ENCODE results near the gene ANXA2R. TPM values are rescaled to one million over a fixed set of nuclear protein-coding genes. Genes with fewer than 3 reads are reported as not detected.
A peak's percentile ranks its signal among the peaks of the same experiment; 100 is the strongest.

ANXA2R gene
- total RNA-seq, 1 donor from 2014 or later: 0.93 TPM

DNA sequence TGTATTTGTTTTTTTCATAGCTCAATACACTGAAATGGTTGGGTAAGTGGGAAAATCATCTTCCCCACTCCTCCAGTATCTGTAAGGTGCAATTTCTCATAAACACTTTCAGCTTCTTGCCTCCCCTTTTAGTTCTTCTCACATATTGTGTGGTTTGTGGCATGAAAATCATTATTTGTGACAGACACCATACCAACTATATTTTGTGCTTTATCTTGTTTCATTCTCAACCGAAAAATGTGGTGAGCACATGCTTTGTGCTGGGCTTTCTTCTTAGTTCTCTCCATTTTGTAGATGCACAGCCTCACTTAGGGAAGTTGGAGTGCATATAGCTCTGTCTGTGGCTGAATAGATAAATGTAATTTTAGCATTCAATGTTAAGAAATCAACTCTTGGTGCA is 6.4 kb upstream of the ANXA2R start:
- H3K36me3 Mint-ChIP-seq (ENCODE audit: low read depth): no peaks in the 10 kb centered on the region
- H3K9me3 Mint-ChIP-seq: no peaks in the 10 kb centered on the region
- H3K4me1 Mint-ChIP-seq (ENCODE audit: low read depth): peaks cover 27% of the 10 kb centered on the region
- intact Hi-C loops (cut with micrococcal nuclease): no loop called here
- DNase-seq (ENCODE audit: low spot score): no peak
- no peak overlapping the region for H3K4me3 Mint-ChIP-seq
- no peaks in the 10 kb centered on the region for H3K27me3 Mint-ChIP-seq (ENCODE audit: insufficient read depth)
- H3K27ac Mint-ChIP-seq: no peak overlapping the region

DNA sequence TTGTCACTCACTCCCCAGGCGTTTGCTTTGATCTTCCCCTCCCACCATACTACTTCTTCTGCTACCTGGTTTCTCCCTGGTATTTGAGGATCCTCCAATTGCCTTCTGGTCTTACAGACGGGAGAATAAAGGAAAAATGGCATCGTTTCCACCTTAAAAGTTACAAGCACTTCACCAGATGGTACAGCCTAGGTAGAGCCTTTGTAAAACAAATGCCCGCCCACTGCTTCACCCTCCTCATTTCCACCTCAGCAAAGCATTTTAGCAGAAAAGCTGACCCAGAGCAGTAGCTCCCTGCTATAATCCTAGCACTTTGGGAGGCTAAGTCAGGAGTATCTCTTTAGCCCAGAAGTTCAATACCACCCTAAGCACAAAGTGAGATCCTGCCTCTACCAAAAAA is 5.1 kb upstream of the ANXA2R start:
- Mint-ChIP-seq H3K9me3 (no peaks in the 10 kb centered on the region), H3K4me3 (no peak overlapping the region), H3K36me3 (ENCODE audit: low read depth) (no peaks in the 10 kb centered on the region), H3K4me1 (ENCODE audit: low read depth) (peaks cover 34% of the 10 kb centered on the region), H3K27ac (no peak overlapping the region), H3K27me3 (ENCODE audit: insufficient read depth) (no peaks in the 10 kb centered on the region)
- DNase-seq (ENCODE audit: low spot score): no peak
- intact Hi-C loops (cut with micrococcal nuclease): no loop called here

DNA sequence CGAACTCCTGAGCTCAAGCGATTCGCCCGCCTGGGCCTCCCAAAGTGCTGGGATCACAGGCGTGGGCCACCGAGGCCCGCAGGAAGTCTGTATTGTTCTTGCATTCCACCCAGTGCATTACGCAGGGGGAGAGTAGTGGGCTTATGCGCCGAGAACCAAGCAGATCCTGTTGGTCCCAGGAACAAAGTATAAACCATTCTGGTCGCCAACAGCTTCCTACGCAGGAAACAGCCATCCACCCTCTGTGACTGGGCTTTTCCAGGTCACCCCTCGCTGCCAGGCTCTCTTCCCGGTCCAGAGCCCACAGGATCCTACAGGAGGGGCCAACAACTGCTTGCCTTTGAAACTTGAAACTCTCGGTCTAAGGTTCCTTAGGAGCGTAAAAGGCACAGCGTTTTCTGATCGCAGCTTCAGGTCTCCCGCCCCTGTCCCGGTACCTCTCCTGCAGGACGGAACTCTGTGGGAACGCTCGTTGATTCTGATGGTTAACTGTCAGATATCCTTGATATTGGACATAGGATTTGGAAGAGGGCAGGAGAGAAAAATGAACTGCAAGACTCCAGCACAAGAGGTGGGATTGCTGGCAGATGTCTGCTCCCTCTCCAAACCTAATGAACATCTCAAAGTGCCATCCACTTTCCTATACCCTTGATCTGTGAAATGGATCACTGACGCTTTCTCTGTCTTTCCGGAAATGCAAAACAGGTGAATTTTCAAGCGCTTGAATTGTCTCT is 4.2 kb upstream of the ANXA2R start:
- Mint-ChIP-seq H3K27ac (no peak overlapping the region), H3K4me3 (no peak overlapping the region), H3K9me3 (no peaks in the 10 kb centered on the region), H3K36me3 (ENCODE audit: low read depth) (no peaks in the 10 kb centered on the region), H3K27me3 (ENCODE audit: insufficient read depth) (no peaks in the 10 kb centered on the region), H3K4me1 (ENCODE audit: low read depth) (peaks cover 31% of the 10 kb centered on the region)
- DNase-seq (ENCODE audit: low spot score): no peak
- intact Hi-C loops (cut with micrococcal nuclease): no loop called here

DNA sequence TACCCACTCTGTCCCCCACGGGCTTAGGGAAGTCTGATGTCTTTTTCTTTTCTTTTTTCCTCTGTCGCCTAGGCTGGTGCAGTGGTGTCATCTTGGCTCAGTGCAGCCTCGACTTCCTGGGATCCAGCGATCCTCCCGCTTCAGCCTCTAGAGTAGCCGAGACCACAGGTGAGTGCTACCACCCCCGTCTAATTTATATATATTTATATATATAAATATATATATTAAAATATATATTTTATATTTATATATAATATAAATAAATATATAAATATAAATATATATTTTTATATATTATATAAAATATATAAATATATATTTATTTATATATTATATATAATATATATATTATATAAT is 3.3 kb upstream of the ANXA2R start:
- Mint-ChIP-seq H3K36me3 (ENCODE audit: low read depth) (no peaks in the 10 kb centered on the region), H3K9me3 (no peaks in the 10 kb centered on the region), H3K4me3 (peak overlapping the region; percentile 82), H3K4me1 (ENCODE audit: low read depth) (peaks cover 37% of the 10 kb centered on the region), H3K27me3 (ENCODE audit: insufficient read depth) (no peaks in the 10 kb centered on the region), H3K27ac (peak overlapping the region; percentile 86)
- intact Hi-C loops (cut with micrococcal nuclease): no loop called here
- DNase-seq (ENCODE audit: low spot score): no peak

DNA sequence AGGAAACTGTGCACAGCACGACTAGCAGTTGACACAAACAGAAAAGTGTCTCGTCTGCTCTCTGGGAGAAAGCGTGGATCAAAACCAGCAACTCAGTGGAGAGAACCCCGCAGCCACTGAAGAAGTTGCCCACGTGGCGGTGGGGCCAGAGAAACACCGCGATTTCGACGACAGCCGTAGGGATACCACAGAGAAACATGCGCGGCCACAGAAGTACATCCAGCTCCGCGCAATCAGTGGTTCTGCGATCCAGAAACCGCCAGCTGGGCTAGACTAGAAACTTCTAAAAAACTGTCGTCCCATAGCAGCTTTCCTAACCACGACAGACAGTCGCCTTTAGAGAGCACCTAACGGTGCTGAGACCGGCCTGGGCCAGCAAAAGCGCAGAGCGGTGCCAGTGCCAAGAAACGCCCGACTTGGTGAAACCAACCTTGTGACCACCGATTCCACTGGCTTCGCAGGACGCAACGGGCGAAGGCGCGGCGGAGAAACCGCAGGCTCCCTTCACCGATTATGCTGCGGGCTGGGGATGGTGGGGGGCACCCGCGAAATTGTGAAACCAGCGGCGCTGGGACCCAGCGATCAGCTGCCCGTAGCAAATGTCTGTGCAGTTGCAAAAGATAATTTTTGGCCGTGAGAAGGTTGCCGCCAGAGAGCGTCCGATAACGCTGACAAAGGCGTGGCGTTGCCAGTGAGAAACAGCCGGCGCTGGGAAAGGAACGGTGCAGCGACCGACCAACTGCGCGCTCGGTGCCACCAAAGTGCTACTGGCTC is 2.7 kb upstream of the ANXA2R start:
- Mint-ChIP-seq H3K9me3 (no peaks in the 10 kb centered on the region), H3K36me3 (ENCODE audit: low read depth) (no peaks in the 10 kb centered on the region), H3K4me1 (ENCODE audit: low read depth) (peaks cover 43% of the 10 kb centered on the region), H3K27ac (peak overlapping the region; percentile 86), H3K4me3 (peak overlapping the region; percentile 82), H3K27me3 (ENCODE audit: insufficient read depth) (no peaks in the 10 kb centered on the region)
- peak; percentile 61 for DNase-seq (ENCODE audit: low spot score)
- intact Hi-C loops (cut with micrococcal nuclease): loop anchor here (1.0 kb wide), 3 partner anchors 21 to 346 kb away; partner anchors contain the start of gene HMGCS1

DNA sequence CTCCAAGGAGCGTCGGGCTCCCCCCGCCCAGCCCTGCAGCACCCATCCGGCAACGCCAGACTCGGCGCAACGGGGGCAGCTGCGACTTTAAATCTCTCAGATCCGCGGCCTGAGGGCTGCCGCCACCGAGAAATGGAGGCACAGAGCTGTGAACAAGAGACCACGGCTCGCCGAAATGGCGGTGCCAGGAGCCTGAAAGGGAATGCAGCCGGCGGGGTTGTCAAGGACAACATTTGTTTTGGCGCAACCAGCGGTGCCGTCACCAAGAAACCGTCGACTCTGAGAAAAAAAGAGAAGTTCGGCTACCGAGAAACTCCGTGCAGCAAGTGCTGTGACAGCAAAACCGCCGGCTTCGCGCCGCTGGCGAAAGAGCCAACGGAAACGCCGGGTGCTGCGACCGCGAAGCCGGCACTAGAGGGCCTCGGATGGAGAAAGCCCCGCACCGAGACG is 2.1 kb upstream of the ANXA2R start:
- Mint-ChIP-seq H3K36me3 (ENCODE audit: low read depth) (no peaks in the 10 kb centered on the region), H3K4me3 (peak overlapping the region; percentile 82), H3K27me3 (ENCODE audit: insufficient read depth) (no peaks in the 10 kb centered on the region), H3K4me1 (ENCODE audit: low read depth) (peaks cover 49% of the 10 kb centered on the region), H3K9me3 (no peaks in the 10 kb centered on the region), H3K27ac (peak overlapping the region; percentile 86)
- peak; percentile 81 for DNase-seq (ENCODE audit: low spot score)
- intact Hi-C loops (cut with micrococcal nuclease): loop anchor here (1.0 kb wide), 3 partner anchors 22 to 347 kb away; partner anchors contain the start of gene HMGCS1

DNA sequence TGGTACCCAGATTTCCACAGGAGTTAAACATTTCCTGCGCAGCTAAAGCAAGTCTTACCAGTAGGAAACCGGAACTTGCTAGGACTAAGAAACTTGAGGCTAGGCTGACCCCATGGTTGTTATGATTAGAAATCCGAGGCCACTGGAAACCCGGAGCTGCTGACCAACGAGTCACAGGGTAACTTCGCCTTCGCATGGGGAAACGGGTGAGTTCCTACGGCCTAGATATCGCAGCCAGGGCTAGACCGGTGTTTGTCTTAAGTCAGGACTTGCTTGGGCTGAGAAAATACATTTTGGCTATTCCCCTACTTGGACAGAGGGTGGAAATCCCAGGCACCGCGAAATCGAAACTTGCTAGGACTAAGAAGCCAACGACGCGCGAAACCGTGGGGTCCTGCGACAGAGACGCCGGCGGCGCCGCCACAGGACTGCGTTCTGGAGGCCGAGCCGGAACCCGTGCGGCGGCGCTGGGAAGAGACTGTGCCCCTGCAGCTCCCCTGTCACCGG is 1.6 kb upstream of the ANXA2R start:
- Mint-ChIP-seq H3K9me3 (no peaks in the 10 kb centered on the region), H3K27me3 (ENCODE audit: insufficient read depth) (no peaks in the 10 kb centered on the region), H3K27ac (peak overlapping the region; percentile 86), H3K4me3 (peak overlapping the region; percentile 82), H3K36me3 (ENCODE audit: low read depth) (no peaks in the 10 kb centered on the region), H3K4me1 (ENCODE audit: low read depth) (peaks cover 54% of the 10 kb centered on the region)
- intact Hi-C loops (cut with micrococcal nuclease): loop anchor here (1.0 kb wide), 3 partner anchors 23 to 348 kb away; partner anchors contain the start of gene HMGCS1
- DNase-seq (ENCODE audit: low spot score): no peak

DNA sequence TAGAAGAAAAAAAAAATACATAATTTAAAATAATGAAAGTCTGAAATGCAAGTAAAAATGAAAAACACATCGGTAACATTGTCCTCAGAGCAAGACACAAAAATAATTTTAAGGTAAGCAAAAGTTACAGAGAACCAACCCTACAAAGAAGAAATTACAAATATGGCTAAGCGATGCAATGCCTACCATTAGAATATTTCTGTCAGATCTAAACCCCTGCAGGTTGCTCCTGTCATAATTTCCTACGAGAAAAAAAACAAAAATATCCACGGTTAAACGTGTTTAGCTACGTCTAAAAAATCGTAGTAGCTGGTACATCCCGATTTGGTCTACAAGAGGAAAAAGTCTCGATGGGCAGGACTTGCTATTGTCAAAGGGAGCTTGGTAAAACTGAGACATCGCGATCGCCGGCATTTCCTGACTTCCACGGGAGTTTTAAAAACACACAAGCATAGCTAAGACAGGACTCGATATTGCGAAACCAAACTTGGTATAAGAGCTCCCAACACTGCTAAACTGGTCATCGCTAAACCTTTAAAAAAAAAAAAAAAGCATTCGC is 1.1 kb upstream of the ANXA2R start:
- intact Hi-C loops (cut with micrococcal nuclease): no loop called here
- Mint-ChIP-seq H3K4me3 (peak overlapping the region; percentile 82), H3K36me3 (ENCODE audit: low read depth) (no peaks in the 10 kb centered on the region), H3K4me1 (ENCODE audit: low read depth) (peaks cover 59% of the 10 kb centered on the region), H3K9me3 (no peaks in the 10 kb centered on the region), H3K27me3 (ENCODE audit: insufficient read depth) (no peaks in the 10 kb centered on the region), H3K27ac (peak overlapping the region; percentile 86)
- peak; percentile 40 for DNase-seq (ENCODE audit: low spot score)

DNA sequence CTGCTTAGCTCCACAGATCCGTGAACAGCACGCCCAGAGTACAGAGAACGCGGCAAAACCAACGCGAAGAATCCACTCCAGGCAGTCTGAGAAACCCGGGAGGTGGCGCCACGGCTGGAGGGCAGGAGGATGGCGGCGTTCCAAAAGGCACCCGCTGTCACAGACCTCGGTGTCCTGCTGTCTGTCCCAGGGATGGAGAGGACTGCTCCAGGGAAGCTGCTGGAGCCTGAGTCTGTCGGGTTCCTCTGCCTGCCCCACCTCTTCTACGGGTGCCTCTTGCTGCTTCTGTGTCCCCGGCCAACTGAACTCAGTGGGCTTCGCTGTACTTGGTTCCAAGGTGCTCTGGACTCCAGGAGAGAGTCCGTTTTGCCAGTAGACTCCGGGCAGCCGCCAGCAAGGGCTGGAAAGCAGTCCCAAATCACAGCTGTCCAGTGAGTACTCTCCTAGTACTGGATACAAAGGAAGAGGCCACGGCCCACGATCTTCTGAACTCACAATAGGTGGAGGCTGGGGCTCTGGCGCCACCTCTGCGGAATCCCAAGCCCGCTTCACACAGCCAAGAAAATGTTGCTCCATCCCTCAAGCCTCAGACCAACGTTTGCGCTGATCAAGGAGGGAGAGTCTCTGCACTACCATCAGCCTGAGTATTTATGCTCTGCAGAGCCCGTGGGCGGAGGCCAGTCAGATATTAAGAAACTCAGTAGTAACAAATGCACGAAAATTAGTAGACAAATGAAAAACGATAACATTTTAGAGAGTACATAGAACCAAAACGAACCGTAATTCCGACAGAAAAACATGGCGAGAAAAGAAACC is 440 bp downstream of the ANXA2R start:
- Mint-ChIP-seq H3K9me3 (no peaks in the 10 kb centered on the region), H3K36me3 (ENCODE audit: low read depth) (no peaks in the 10 kb centered on the region), H3K4me3 (peak overlapping the region; percentile 82), H3K4me1 (ENCODE audit: low read depth) (peaks cover 66% of the 10 kb centered on the region), H3K27ac (peak overlapping the region; percentile 86), H3K27me3 (ENCODE audit: insufficient read depth) (no peaks in the 10 kb centered on the region)
- intact Hi-C loops (cut with micrococcal nuclease): loop anchor here (1.0 kb wide), 8 partner anchors 19 to 445 kb away; no protein-coding TSS in a partner anchor
- peak; percentile 57 for DNase-seq (ENCODE audit: low spot score)

DNA sequence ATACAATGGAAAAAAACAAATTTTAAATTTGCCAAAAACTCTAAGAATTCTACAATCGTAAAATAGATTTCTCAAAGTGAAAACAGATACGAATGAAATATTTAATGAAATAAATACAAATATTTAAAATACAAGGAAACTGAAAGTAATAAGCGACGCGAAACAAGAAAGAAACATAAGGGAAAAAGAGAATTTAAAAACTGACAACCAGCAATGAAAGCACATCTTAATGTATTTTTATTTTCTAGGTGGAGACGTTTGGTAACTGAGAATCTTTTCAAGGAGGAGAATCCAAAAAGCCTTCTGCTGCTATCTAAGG is 1.0 kb downstream of the ANXA2R start:
- no peaks in the 10 kb centered on the region for H3K36me3 Mint-ChIP-seq (ENCODE audit: low read depth)
- H3K9me3 Mint-ChIP-seq: no peaks in the 10 kb centered on the region
- H3K27ac Mint-ChIP-seq: peak overlapping the region; percentile 86
- H3K27me3 Mint-ChIP-seq (ENCODE audit: insufficient read depth): no peaks in the 10 kb centered on the region
- H3K4me3 Mint-ChIP-seq: peak overlapping the region; percentile 82
- peaks cover 71% of the 10 kb centered on the region for H3K4me1 Mint-ChIP-seq (ENCODE audit: low read depth)
- intact Hi-C loops (cut with micrococcal nuclease): no loop called here
- no peak for DNase-seq (ENCODE audit: low spot score)

DNA sequence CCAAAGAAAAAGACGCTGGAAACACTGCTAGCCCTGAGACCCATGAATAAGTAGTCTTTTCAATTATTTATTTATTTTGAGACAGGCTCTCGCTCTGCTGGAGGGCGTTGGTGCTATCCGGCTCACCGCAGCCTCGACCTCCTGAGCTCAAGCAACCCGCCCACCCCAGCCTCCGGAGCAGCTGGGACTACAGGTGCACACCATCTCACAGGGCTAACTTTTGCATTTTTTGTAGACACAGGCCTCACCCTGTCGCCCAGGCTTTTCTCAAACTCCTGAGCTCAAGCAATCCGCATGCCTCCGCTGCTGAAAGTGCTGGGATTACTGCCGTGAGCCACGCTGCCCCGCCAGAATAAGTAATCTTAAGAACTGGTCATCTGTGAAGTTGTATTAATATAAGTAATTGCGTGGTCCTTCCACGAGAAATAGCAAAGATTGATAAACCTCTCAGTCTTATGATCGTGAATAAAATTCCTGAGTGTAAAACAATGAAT is 1.6 kb downstream of the ANXA2R start:
- Mint-ChIP-seq H3K27me3 (ENCODE audit: insufficient read depth) (no peaks in the 10 kb centered on the region), H3K36me3 (ENCODE audit: low read depth) (no peaks in the 10 kb centered on the region), H3K4me1 (ENCODE audit: low read depth) (peaks cover 71% of the 10 kb centered on the region), H3K27ac (peak overlapping the region; percentile 84), H3K9me3 (no peaks in the 10 kb centered on the region), H3K4me3 (peak overlapping the region; percentile 80)
- peak; percentile 13 for DNase-seq (ENCODE audit: low spot score)
- intact Hi-C loops (cut with micrococcal nuclease): no loop called here
